Measurements from ENCODE around the gene RAB15.

The RAB15 gene

GRCh38 chr14:64910847-64911495 lies 61.2 kb downstream of the RAB15 start:
- peaks cover 6% of the 10 kb centered on the region in 2 donors for H3K36me3 Mint-ChIP-seq
- H3K9me3 Mint-ChIP-seq = peaks cover 0 to 1% of the 10 kb centered on the region in 2 donors
- peaks cover 13 to 16% of the 10 kb centered on the region in 2 donors for H3K27me3 Mint-ChIP-seq
- no peak overlapping the region for H3K4me3 Mint-ChIP-seq
- peaks cover 12% of the 10 kb centered on the region in 2 donors for H3K4me1 Mint-ChIP-seq
- ATAC-seq (replicated peaks) (no peak), DNase-seq (no peak)
- H3K27ac Mint-ChIP-seq = no peak overlapping the region

- Mint-ChIP-seq H3K4me3 (no peak overlapping the region), H3K36me3 (no peaks in the 10 kb centered on the region), H3K9me3 (no peaks in the 10 kb centered on the region), H3K27me3 (peaks cover 22 to 26% of the 10 kb centered on the region in 2 donors), H3K27ac (no peak overlapping the region), H3K4me1 (no peaks in the 10 kb centered on the region)
- ATAC-seq (replicated peaks) (no peak), DNase-seq (no peak)
Observed at GRCh38 chr14:64906022-64906421, 66.1 kb downstream of the RAB15 start.

GRCh38 chr14:64899958-64900357 lies 72.2 kb downstream of the RAB15 start:
- no peak for DNase-seq
- H3K4me1 Mint-ChIP-seq = no peaks in the 10 kb centered on the region
- no peak overlapping the region for H3K4me3 Mint-ChIP-seq

More at GRCh38 chr14:64899958-64900357, 72.2 kb downstream of the RAB15 start:
- peaks cover 24 to 26% of the 10 kb centered on the region in 2 donors for H3K27me3 Mint-ChIP-seq
- no peaks in the 10 kb centered on the region for H3K9me3 Mint-ChIP-seq
- no peak overlapping the region for H3K27ac Mint-ChIP-seq
- no peaks in the 10 kb centered on the region for H3K36me3 Mint-ChIP-seq
- no peak for ATAC-seq (replicated peaks)

Measured in stimulated activated naive B cell treated with anti-CD40 and anti-IgM and Interleukin-4, amounts not matched to agents 10 μg/mL and 1 μg/mL and 100 μg/mL, for 72 hours (primary cell).